ENCODE data around the gene EIF4EBP3.

DNA sequence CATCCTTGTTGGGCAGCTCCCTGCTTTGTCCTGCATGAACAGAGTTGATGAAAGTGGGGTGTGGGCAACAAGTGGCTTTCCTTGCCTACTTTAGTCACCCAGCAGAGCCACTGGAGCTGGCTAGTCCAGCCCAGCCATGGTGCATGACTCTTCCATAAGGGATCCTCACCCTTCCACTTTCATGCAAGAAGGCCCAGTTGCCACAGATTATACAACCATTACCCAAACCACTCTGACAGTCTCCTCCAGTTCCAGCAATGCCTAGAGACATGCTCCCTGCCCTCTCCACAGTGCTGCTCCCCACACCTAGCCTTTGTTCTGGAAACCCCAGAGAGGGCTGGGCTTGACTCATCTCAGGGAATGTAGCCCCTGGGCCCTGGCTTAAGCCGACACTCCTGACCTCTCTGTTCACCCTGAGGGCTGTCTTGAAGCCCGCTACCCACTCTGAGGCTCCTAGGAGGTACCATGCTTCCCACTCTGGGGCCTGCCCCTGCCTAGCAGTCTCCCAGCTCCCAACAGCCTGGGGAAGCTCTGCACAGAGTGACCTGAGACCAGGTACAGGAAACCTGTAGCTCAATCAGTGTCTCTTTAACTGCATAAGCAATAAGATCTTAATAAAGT is 21.1 kb downstream of the EIF4EBP3 start:
- TF ChIP-seq CTCF (IDR thresholded peaks at IDR 0.05) (no peak), POLR2A (IDR thresholded peaks at IDR 0.05) (no peak)
